ENCODE measurements around the gene IL24.
"Not testable (repeated sequence)": the region's sequence is repeated elsewhere in the genome, so short reads cannot be mapped to it uniquely, and the experiment has no call there.

IL24 gene, protein sequence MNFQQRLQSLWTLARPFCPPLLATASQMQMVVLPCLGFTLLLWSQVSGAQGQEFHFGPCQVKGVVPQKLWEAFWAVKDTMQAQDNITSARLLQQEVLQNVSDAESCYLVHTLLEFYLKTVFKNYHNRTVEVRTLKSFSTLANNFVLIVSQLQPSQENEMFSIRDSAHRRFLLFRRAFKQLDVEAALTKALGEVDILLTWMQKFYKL

DNA sequence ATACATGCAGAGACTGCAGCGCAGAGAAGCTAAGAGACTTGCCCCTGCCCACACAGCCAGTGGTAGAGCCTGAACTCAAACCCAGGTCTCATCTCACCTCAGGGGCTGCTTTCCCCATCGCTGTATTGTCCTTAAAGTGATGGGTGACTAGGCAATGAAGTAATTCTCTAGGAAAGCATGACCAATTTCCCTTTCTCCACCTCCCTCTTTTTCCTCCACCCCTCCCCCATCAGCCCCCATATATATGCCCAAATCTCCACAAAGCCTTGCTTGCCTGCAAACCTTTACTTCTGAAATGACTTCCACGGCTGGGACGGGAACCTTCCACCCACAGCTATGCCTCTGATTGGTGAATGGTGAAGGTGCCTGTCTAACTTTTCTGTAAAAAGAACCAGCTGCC is at the start of gene IL24:
Gene IL24 (plus strand): TSS at position 269 of the 400 bp plus-strand sequence. CDS start 390 bp downstream, outside the sequence.
- no peak for DNase-seq (ENCODE audit: low read depth)
- no peak within 1 kb of the TSS for H3K4me3 ChIP-seq (ENCODE audit: low read length)
- TF ChIP-seq, protein P1, sequence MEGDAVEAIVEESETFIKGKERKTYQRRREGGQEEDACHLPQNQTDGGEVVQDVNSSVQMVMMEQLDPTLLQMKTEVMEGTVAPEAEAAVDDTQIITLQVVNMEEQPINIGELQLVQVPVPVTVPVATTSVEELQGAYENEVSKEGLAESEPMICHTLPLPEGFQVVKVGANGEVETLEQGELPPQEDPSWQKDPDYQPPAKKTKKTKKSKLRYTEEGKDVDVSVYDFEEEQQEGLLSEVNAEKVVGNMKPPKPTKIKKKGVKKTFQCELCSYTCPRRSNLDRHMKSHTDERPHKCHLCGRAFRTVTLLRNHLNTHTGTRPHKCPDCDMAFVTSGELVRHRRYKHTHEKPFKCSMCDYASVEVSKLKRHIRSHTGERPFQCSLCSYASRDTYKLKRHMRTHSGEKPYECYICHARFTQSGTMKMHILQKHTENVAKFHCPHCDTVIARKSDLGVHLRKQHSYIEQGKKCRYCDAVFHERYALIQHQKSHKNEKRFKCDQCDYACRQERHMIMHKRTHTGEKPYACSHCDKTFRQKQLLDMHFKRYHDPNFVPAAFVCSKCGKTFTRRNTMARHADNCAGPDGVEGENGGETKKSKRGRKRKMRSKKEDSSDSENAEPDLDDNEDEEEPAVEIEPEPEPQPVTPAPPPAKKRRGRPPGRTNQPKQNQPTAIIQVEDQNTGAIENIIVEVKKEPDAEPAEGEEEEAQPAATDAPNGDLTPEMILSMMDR (conservative IDR thresholded peaks at IDR 0.05; ENCODE audit: low read length): no peak

GRCh38 chr1:206847946-206848345 is 49.3 kb upstream of the IL24 start:
- DNase-seq (ENCODE audit: low read depth): no peak
- H3K4me3 ChIP-seq (ENCODE audit: low read length): no peak overlapping the region
- TF ChIP-seq, protein P1 (conservative IDR thresholded peaks at IDR 0.05; ENCODE audit: low read length): no peak

GRCh38 chr1:206850401-206850800 is 46.8 kb upstream of the IL24 start:
- no peak overlapping the region for H3K4me3 ChIP-seq (ENCODE audit: low read length)
- TF ChIP-seq, protein P1 (conservative IDR thresholded peaks at IDR 0.05; ENCODE audit: low read length): no peak
- peak; percentile 76 for DNase-seq (ENCODE audit: low read depth)

GRCh38 chr1:206851341-206852010 is 45.8 kb upstream of the IL24 start:
- peak; percentile 97 for DNase-seq (ENCODE audit: low read depth)
- no peak overlapping the region for H3K4me3 ChIP-seq (ENCODE audit: low read length)
- TF ChIP-seq, protein P1 (conservative IDR thresholded peaks at IDR 0.05; ENCODE audit: low read length): no peak

DNA sequence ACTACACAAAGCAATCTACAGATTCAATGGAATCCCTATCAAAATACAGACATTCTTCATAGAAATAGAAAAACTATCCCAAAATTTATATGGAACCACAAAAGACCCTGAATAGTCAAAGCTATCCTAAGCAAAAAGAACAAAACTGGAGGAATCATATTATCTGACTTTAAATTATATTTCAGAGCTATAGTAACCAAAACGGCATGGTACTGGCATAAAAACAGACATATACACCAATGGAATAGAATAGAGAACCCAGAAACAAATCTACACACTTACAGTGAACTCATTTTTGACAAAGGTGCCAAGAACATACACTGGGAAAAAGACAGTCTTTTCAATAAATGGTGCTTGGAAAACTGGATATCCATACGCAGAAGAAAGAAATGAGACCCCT is 44.6 kb upstream of the IL24 start:
- DNase-seq (ENCODE audit: low read depth); H3K4me3 ChIP-seq (ENCODE audit: low read length): not testable (repeated sequence)

GRCh38 chr1:206853696-206854095 is 43.5 kb upstream of the IL24 start:
- H3K4me3 ChIP-seq (ENCODE audit: low read length); DNase-seq (ENCODE audit: low read depth): not testable (repeated sequence)

- H3K4me3 ChIP-seq (ENCODE audit: low read length): no peak overlapping the region
- no peak for DNase-seq (ENCODE audit: low read depth)
- TF ChIP-seq, protein P1 (conservative IDR thresholded peaks at IDR 0.05; ENCODE audit: low read length): no peak
Observed at GRCh38 chr1:206854401-206855129, 42.7 kb upstream of the IL24 start.

GRCh38 chr1:206855859-206856258 is 41.4 kb upstream of the IL24 start:
- TF ChIP-seq, protein P1 (conservative IDR thresholded peaks at IDR 0.05; ENCODE audit: low read length): no peak
- DNase-seq (ENCODE audit: low read depth): no peak
- no peak overlapping the region for H3K4me3 ChIP-seq (ENCODE audit: low read length)

Measured in AG10803 (cell line).